Natural killer cell (primary cell): ENCODE results near the gene SLC37A2. TPM values are rescaled to one million over a fixed set of nuclear protein-coding genes. Genes with fewer than 3 reads are reported as not detected.

Experiments
- ATAC-seq, 3 donors: fragments of 150-1000 bp in 2 of 3; fragments of 200-7000 bp in 1 of 3; cut with Tn5 transposase; 1 replicate in 1 of 3; 2 replicates in 2 of 3; pipeline ENCODE4 v1.10.0; 2021; ENCODE audit warnings: mild to moderate bottlenecking in 2 of 3, moderate library complexity in 2 of 3
- DNase-seq, 2 donors: peaks; one replicate each; pipeline versions ENCODE4 v3.0.0 to v3.0.0-alpha.2; 2013 to 2021; ENCODE audit warnings: mixed read lengths in 1 of 2
- H3K27ac ChIP-seq: one replicate; pipeline ENCODE4 v1.5.1; 2013; ENCODE audit warnings: mild to moderate bottlenecking, low read length
- H3K27me3 ChIP-seq: one replicate; pipeline ENCODE4 v1.6.1; 2013; ENCODE audit warnings: low read length; ENCODE audit not compliant: control insufficient read depth, insufficient read depth
- H3K36me3 ChIP-seq: one replicate; pipeline ENCODE4 v1.6.1; 2013; ENCODE audit warnings: low read length; ENCODE audit not compliant: control insufficient read depth, insufficient read depth
- H3K4me1 ChIP-seq: one replicate; pipeline ENCODE4 v1.6.1; 2013; ENCODE audit warnings: low read length; ENCODE audit not compliant: control insufficient read depth, insufficient read depth
- H3K4me3 ChIP-seq: one replicate; pipeline ENCODE4 v1.5.1; 2013; ENCODE audit warnings: low read length
- H3K9me3 ChIP-seq: one replicate; pipeline ENCODE4 v1.6.1; 2013; ENCODE audit warnings: low read length; ENCODE audit not compliant: control insufficient read depth, insufficient read depth
- H3K27ac Mint-ChIP-seq, 2 donors: one replicate each; pipeline ENCODE4 v1.8.0; 2022; ENCODE audit warnings: mild to moderate bottlenecking in 2 of 2, mixed read lengths in 2 of 2, moderate library complexity in 1 of 2
- H3K27me3 Mint-ChIP-seq, 2 donors: one replicate each; pipeline ENCODE4 v1.8.0; 2022; ENCODE audit warnings: low read depth in 2 of 2, mixed read lengths in 2 of 2
- H3K36me3 Mint-ChIP-seq: one replicate; pipeline ENCODE4 v1.8.0; 2022; ENCODE audit warnings: mixed read lengths
- H3K4me1 Mint-ChIP-seq, 2 donors: one replicate each; pipeline ENCODE4 v1.8.0; 2022; ENCODE audit warnings: mixed read lengths in 2 of 2
- H3K4me3 Mint-ChIP-seq: one replicate; pipeline ENCODE4 v1.8.0; 2022; ENCODE audit warnings: mild to moderate bottlenecking, moderate library complexity, mixed read lengths
- H3K9me3 Mint-ChIP-seq, 2 donors: one replicate each; pipeline ENCODE4 v1.8.0; 2022; ENCODE audit warnings: mixed read lengths in 2 of 2
- WGBS: methylation state at CpG from one replicate; pipeline ENCODE4 v1.1.7; 2013; ENCODE audit warnings: missing lambda C conversion rate; ENCODE audit not compliant: insufficient coverage; 5-methylcytosine and 5-hydroxymethylcytosine counted together
- intact Hi-C: fragments of 100-400 bp; cut with micrococcal nuclease; formaldehyde crosslinking; loops from one replicate; pipeline ENCODE4 v1.14.2; 2022
- total RNA-seq, 4 donors: library from RNA; stranded (reverse); fragments of 120-200 nt in 1 of 4; gene quantifications; one replicate each; pipeline versions ENCODE4 v1.2.3 to v1.2.4, GENCODE V29; 2013 to 2022
- TF ChIP-seq, protein P1 (sequence below): fragments of 200-600 bp; IDR thresholded peaks from one replicate; pipeline ENCODE4 v1.8.0; 2022; ENCODE audit warnings: antibody characterized with exemption

Gene SLC37A2
- total RNA-seq, 3 donors from 2014 or later (not counting 1 experiment from before 2014, with no cell fraction given), result 1.0 to 3.2 (median 1.8) TPM

DNA sequence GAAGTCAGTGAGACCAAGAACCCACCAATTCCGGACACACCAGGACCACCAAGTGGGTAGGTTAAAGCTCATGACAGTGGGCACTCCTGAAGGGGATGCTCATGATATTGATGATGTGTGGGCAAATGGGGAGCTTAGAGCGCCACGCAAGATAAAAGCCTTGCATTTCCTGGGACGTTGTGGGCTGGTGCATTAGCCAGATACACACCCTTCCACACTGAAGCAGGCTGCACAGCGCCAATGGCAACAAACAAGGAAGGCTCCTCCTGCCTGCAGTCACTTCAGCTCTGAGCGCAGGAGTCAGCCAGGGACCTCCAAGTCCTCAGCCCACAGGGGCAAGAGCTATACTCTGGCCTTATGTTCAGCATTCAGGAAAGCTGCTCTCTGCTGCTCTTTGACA, 27.7 kb downstream of the SLC37A2 start:
- Histone ChIP-seq H3K27ac (no peak overlapping the region), H3K4me3 (no peak overlapping the region), H3K4me1 (no peaks in the 10 kb centered on the region), H3K9me3 (no peaks in the 10 kb centered on the region), H3K36me3 (peaks cover 6% of the 10 kb centered on the region), H3K27me3 (no peaks in the 10 kb centered on the region)
- TF ChIP-seq, protein P1, sequence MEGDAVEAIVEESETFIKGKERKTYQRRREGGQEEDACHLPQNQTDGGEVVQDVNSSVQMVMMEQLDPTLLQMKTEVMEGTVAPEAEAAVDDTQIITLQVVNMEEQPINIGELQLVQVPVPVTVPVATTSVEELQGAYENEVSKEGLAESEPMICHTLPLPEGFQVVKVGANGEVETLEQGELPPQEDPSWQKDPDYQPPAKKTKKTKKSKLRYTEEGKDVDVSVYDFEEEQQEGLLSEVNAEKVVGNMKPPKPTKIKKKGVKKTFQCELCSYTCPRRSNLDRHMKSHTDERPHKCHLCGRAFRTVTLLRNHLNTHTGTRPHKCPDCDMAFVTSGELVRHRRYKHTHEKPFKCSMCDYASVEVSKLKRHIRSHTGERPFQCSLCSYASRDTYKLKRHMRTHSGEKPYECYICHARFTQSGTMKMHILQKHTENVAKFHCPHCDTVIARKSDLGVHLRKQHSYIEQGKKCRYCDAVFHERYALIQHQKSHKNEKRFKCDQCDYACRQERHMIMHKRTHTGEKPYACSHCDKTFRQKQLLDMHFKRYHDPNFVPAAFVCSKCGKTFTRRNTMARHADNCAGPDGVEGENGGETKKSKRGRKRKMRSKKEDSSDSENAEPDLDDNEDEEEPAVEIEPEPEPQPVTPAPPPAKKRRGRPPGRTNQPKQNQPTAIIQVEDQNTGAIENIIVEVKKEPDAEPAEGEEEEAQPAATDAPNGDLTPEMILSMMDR, result no peak
- H3K9me3 Mint-ChIP-seq, result no peaks in the 10 kb centered on the region
- DNase-seq (no peak), ATAC-seq (no peak)
- H3K36me3 Mint-ChIP-seq, result no peaks in the 10 kb centered on the region
- no peak overlapping the region for H3K4me3 Mint-ChIP-seq
- no peaks in the 10 kb centered on the region for H3K27me3 Mint-ChIP-seq
- H3K27ac Mint-ChIP-seq, result no peak overlapping the region
- peaks cover 0 to 6% of the 10 kb centered on the region in 2 donors for H3K4me1 Mint-ChIP-seq
- 92% methylated on average over 6 of the region's 6 CpGs for WGBS
- intact Hi-C loops, result loop anchor here (1.0 to 5.0 kb wide), 2 partner anchors 50 to 256 kb away; no protein-coding TSS in a partner anchor

DNA sequence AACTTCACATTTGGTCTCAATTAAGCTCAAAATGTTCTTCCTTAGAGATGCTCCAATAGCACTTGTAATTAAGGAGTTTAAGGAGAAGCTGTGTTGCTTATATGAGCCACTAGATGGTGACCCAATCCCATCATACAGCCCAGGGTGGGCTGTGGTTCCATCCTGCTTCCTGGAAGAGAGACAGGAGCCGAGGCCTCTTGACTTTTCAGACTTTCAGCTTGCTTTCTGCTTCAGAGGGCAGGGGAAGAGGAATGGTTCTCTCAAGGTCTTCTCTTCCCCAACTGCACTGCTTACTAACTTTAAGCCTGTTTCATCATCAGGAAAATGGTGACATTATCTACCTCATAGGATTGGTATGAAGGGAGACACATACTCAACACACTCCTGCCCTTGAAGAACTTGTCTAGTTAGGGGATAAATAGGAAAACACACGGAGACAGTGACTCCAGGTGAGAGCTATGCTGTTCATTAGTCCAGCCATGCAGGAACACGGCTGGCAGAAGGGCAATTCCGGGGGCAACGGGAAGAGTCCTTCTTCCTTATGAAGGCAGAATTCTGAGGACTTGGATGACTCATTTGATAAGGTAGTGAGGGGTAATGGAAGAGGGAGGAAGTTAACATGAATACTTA, 28.3 kb downstream of the SLC37A2 start:
- DNase-seq, result peak in 1 of 2 donors; percentile 47
- intact Hi-C loops, result loop anchor here (1.0 to 5.0 kb wide), 2 partner anchors 50 to 256 kb away; no protein-coding TSS in a partner anchor
- TF ChIP-seq, protein P1, result peak; percentile 27
- no peak overlapping the region for H3K4me3 Mint-ChIP-seq
- Histone ChIP-seq H3K27ac (no peak overlapping the region), H3K9me3 (no peaks in the 10 kb centered on the region), H3K36me3 (peaks cover 6% of the 10 kb centered on the region), H3K4me3 (no peak overlapping the region), H3K27me3 (no peaks in the 10 kb centered on the region), H3K4me1 (no peaks in the 10 kb centered on the region)
- no peaks in the 10 kb centered on the region for H3K27me3 Mint-ChIP-seq
- H3K36me3 Mint-ChIP-seq, result no peaks in the 10 kb centered on the region
- peak overlapping the region in 1 of 2 donors; percentile 23 for H3K27ac Mint-ChIP-seq
- peak in 2 of 3 donors; percentile 38 to 61 for ATAC-seq
- no peaks in the 10 kb centered on the region for H3K9me3 Mint-ChIP-seq
- peaks cover 0 to 6% of the 10 kb centered on the region in 2 donors for H3K4me1 Mint-ChIP-seq
- 73% methylated on average over 5 of the region's 5 CpGs for WGBS

DNA sequence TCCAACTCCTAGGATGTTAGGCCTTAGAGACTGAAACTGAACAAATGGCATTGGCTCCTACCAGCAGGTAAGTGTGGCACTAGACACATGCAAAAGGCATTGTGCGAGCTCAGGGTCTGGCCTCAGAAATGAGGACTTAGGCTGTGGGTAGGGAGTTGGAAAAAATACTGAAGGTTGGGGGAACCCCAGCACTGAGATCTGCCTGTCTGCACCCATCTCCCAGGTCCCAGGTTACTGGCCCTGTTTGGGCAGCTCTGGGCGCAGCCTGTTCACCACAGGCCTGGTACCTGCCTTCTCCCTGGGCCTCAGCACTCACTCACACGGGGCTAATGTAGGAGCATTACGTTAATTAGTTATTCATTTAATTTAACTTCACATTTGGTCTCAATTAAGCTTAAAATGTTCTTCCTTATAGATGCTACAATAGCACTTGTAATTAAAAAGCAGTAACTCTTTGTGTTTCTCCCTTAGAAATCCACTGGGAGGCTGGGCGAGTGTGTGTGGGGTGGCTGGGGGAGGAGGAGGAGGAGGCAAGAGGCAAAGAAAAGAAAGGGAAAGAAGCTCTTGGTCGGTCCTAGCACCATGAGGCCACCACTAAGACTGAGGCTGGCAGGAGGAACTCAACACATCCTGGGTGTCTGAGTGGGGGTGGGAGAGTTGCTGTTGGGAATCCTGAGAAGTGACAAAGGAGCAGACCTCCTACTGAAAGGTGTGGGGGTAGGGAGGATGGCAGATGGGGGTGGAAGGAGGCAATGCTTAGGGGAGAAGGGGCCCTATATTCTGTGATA, 29.0 kb downstream of the SLC37A2 start:
- TF ChIP-seq, protein P1, result no peak

More for the DNA sequence above, 29.0 kb downstream of the SLC37A2 start:
- Mint-ChIP-seq H3K4me3 (no peak overlapping the region), H3K36me3 (no peaks in the 10 kb centered on the region), H3K27me3 (no peaks in the 10 kb centered on the region), H3K27ac (peak overlapping the region in 1 of 2 donors; percentile 23), H3K4me1 (peaks cover 0 to 6% of the 10 kb centered on the region in 2 donors), H3K9me3 (no peaks in the 10 kb centered on the region)
- Histone ChIP-seq H3K27me3 (no peaks in the 10 kb centered on the region), H3K27ac (no peak overlapping the region), H3K4me1 (no peaks in the 10 kb centered on the region), H3K9me3 (no peaks in the 10 kb centered on the region), H3K36me3 (peaks cover 12% of the 10 kb centered on the region), H3K4me3 (no peak overlapping the region)
- no peak for DNase-seq
- WGBS, result 87% methylated on average over 6 of the region's 6 CpGs
- intact Hi-C loops, result loop anchor here (1.0 to 5.0 kb wide), 2 partner anchors 49 to 255 kb away; no protein-coding TSS in a partner anchor
- ATAC-seq, result no peak
